ENCODE results near the gene ASAP3. TPM values are rescaled to one million over a fixed set of nuclear protein-coding genes. Genes with fewer than 3 reads are reported as not detected.

Gene ASAP3
- polyA plus RNA-seq, 5 donors: 37.7 to 47.9 (median 43.1) TPM

DNA sequence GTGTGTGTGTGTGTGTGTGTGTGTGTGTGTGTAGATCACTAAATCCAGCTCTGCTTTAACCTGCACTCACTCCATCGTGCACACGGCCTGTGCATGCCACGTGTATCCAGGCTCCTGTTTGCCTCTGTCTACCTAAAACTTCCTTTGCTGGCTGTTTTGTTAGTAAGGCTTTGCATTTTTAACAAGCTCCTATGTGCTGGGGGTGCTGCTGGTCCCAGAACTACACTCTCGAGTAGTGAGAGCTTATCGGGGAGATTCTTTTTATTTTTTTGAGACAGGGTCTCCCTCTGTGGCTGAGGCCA lies 58.8 kb downstream of the ASAP3 start:
- DNase-seq: no peak

DNA sequence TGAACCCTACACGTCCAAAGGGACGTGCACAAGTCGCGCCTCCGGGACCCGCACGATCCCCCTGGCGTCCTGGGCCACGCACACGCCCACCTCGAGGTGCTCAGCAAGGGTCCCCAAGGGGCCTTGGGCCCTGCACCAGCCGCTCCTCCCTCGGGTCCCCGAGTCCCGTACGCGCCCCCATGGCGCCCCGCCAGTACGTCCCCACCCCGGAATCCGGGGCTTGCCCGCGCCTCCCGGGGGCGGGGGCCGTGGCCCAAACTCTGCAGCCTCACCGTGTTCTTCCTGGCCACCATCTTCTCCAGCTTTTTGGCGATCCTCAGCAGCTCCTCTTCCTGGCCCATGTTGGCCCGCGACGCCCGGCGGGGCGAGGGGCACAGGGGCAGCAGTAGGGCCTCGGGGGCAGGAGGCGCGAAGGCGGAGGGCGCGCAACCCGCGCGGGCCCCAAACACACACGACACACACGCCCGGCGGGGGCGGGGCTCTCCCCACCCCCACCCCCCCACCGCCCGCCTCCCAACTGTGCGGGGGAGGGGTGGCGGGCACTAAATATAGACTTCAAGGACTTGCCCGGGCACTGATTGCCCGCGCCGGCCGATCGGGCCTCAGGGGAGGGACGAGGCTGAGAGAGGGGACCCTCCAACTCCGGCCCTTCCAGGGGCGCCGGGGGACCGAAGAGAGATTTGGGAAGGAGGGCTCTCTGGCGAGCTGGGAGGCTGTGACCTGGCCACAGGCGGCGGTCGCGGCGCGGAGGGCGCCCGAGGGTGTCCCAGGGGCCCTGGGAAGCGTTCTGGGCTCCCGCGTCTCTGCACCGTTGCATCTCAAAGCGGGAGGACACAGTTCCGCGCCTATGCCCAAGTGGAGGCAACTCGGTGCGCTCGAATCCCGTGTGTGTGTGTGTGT lies 59.4 kb downstream of the ASAP3 start, which contains the start of gene TCEA3:
Gene TCEA3 (minus strand): TSS at position 456 of the 900 bp plus-strand sequence. CDS start 115 bp downstream, at position 341.
- no peak for DNase-seq

- DNase-seq: no peak
Measured at GRCh38 chr1:23423415-23424292, 60.3 kb downstream of the ASAP3 start.

- DNase-seq: no peak
Measured at GRCh38 chr1:23422941-23423340, 61.0 kb downstream of the ASAP3 start.

- peak; percentile 73 to 74 for DNase-seq
Measured at GRCh38 chr1:23422241-23422877, 61.6 kb downstream of the ASAP3 start.

- no peak for DNase-seq
Measured at GRCh38 chr1:23421753-23422240, 62.2 kb downstream of the ASAP3 start.

DNA sequence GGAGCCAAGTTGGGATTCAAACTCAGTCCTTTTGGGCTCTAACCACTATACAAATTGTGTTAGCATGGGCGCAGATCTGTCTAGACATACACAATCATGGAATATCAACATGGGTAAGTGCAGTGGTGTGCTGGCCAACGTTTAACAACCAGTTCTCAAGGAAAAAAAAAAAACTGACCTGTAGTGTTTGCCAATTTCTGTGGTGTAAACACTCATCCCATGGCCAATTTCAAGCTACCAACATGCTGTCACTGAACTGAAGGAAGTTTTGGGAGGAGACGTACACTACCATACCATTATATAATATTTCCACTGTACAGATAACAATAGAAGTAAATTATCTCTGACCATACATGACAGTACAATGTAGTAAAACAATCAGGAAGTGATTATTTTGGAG lies 62.6 kb downstream of the ASAP3 start:
- no peak for DNase-seq

GRCh38 chr1:23420778-23421177 lies 63.2 kb downstream of the ASAP3 start:
- DNase-seq: no peak

GRCh38 chr1:23419180-23419579 lies 64.8 kb downstream of the ASAP3 start:
- DNase-seq: no peak

- no peak for DNase-seq
Measured at GRCh38 chr1:23417570-23417969, 66.4 kb downstream of the ASAP3 start.

DNA sequence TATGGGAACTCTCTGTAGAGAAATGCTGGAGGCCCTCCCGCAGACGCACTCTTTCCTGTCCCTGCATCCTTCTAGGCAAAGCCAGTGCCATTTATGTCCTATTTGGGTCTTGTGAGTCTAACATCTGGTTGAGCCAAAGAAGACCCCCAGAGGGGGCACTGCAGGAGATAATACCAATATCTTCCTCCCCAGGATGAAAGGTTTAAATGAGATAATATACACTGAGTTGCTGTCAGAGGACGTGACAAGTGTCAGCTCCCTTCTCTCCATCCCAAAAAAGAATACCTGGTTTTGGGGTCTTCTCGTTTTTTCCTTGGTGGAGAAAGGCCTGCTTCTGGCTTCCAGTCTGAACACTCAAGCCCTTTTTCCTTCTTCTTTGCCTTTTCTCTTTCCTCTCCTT lies 67.0 kb downstream of the ASAP3 start:
- DNase-seq: no peak

- DNase-seq: no peak
Measured at GRCh38 chr1:23408797-23409290, 75.1 kb downstream of the ASAP3 start.

DNA sequence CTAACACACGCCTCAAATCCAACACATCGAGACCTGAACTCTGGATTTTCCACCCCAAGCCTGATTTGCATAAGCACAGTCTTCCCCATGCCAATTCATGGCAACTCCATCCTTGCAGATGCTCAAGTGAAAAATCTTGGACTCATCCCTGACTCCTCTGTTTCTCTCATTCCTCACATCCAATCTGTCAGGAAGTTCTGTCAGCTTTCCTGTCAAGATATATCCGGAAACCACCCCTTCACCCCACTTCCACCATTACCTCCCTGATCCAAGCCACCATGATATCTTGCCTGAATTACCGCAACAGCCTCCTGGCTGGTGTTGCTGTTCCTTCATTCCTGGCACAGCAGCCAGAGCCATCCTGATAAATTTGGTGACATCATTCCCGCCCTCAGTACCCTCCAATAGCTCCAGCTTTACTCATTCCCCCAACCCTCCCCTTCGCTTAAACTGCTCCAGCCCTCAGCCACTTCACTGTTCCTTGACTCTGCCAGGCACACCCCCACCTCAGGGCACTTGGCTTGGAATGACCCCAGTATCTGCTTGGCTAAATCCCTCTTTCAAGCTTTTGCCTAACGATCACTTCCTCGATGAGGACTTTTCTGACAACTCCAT lies 76.9 kb downstream of the ASAP3 start:
- no peak for DNase-seq

GRCh38 chr1:23405946-23406345 lies 78.0 kb downstream of the ASAP3 start:
- DNase-seq: no peak

GRCh38 chr1:23403735-23404486 lies 80.1 kb downstream of the ASAP3 start:
- DNase-seq: peak; percentile 80 to 85

- no peak for DNase-seq
Measured at GRCh38 chr1:23403355-23403734, 80.6 kb downstream of the ASAP3 start.

GRCh38 chr1:23403038-23403336 lies 81.0 kb downstream of the ASAP3 start:
- no peak for DNase-seq

DNA sequence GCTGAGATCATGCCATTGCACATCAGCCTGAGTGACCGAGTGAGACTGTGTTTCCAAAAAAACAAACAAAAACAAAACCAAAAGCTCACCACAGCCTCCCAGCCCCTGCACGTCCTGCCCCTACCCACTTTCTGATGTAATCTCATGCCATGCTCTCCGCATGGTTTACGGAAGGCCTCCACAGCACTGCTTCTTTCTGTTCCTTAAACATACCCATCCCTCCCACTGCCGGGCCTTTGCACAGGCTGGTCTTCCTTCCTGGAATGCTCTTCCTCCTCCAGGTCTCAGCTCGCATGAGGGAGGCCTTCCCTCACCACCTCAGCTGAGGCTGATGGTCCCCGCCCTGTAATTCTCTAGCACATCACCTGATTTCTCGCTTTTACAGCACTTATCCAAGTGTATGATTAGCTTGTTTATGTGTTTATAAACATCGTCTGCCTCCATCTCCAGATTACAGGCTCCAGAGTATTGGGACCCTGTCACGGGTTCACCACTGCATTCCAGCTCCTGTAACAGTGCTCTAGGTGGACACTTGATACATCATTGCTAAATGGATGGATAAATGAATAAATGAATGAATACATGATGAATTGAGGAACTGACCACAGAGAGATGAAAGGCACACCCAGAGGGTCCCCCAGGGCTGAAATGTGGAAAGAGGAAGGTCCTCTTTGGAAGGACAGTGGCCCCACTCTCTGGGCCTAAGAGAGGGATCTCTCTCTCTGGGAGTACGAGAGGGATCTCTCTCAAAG lies 81.5 kb downstream of the ASAP3 start:
- no peak for DNase-seq

- DNase-seq: no peak
Measured at GRCh38 chr1:23401313-23401712, 82.7 kb downstream of the ASAP3 start.
